ENCODE data around the gene IKZF4.
"Not testable (repeated sequence)": the region's sequence is repeated elsewhere in the genome, so short reads cannot be mapped to it uniquely, and the experiment has no call there.

Gene IKZF4

DNA sequence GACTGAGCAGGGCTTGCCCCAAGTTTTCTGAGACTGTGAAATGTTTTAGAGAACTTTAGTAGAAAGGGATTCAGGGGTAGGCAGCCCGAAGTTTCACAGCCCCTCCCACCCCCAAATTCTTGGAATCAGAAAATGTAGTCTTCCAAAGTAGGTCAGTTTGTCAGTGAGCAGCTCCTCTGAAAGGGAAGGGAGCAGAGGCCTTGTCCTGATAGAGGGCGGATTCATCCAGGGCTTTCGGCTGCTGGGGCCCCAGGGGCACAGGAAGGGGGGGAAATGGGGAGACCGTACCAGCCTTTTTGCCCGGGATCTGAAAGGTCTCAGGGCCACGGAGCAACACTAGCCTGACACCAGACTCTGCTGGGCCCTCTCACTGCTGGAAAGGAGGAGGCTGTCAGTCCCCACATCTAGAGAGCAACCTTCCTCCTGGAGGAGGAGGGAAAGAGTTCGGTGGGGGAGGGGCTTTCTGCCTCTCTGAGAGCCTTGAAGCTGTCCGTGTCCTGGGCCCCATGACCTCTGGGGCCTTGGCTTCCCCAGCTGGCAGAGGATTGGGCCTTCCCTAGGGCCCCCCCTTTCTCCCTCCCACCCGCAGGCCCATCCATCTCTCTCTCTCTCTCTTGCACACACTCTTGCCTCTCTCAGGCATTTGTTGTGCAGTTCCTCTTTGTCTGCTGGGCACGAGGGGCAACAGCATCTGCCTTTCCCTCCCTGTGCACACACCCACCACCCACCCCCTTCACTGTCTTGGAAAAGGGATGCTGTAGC is at the start of gene IKZF4:
Gene IKZF4, plus strand, starts transcription at position 621 of the 762 bp plus-strand sequence. CDS start 451 bp downstream, outside the sequence.
- DNase-seq (ENCODE audit: low spot score) = no peak

DNA sequence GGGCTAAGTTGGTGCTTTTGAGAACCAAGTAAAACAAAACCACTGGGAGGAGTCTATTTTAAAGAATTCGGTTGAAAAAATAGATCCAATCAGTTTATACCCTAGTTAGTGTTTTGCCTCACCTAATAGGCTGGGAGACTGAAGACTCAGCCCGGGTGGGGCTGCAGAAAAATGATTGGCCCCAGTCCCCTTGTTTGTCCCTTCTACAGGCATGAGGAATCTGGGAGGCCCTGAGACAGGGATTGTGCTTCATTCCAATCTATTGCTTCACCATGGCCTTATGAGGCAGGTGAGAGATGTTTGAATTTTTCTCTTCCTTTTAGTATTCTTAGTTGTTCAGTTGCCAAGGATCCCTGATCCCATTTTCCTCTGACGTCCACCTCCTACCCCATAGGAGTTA is 48.8 kb upstream of the IKZF4 start:
- DNase-seq (ENCODE audit: low spot score) = no peak

DNA sequence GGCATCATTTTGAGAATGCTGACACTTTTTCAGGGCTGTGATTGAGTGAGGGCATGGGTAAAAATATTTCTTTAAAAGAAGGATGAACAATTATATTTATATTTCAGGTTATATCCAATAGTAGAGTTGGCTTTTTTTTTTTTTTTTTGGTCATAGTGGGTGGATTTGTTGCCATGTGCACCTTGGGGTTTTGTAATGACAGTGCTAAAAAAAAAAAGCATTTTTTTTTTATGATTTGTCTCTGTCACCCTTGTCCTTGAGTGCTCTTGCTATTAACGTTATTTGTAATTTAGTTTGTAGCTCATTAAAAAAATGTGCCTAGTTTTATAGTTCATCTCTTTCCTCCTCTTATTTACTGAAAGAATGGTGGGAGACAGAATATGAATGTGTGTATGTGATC is 48.4 kb upstream of the IKZF4 start:
- DNase-seq (ENCODE audit: low spot score) = no peak

DNA sequence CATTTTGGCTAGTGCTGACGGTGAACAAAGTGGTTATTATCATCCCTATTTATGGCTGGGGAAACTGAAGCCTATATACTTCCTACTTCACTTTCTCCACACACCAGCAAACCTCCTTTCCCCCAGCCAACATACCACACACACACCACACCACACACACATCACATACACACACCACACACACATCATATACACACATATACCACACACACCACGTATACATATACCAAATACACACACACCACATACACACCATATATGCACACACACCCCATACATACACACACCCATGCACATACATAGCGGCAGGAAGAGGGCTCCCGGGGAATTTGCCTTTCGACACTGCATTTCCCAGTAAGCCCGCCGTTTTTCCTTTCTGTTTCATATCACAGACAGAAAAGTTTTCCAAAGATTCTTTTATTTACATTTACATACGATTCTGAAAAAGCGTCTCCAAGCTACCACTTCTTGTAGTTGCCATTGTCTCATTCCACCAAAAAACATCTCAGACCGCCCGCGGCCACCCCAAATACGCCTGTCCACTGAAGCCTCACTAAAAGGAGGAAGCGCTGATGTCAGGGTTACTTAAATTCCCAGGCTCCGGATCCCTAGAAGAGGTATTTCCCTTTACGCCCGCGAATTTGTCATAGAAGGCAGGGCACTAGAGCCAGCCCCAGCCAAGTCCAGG is 47.8 kb upstream of the IKZF4 start:
- DNase-seq (ENCODE audit: low spot score) = peak; percentile 6

DNA sequence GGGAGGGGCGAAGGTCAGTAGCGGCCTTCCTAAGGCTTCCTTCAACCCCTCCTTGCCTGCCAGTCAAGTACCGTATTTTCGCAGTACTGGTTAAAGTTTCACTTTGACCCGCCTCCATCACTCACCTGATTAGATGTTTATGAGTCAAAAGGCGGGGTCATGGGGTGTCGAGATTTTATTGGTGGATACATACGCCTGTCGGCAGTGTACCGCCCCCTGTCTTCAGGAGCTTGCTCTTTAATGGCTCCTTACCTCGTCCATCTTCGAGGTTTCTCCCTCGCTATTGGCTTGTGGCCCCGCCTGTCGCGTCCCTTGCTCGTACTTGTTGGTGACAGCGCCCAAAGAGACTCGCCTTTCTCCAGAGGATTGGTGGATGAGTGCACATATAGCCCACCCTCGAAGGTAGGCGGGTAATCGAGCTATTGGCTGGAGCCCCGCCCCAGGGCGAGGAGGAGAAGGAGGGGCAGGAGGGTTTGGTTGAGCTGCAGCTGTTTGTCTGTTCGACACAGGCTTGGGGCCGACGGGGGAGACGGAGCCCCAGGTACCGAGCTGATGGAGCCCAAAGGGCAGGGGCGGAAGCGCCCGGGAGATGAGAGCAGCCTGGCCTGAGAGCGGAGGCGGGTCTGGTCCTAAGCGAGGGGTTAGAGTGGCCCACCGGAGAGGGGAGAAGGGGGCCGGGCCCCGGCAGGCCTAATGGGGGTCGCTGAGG is 47.1 kb upstream of the IKZF4 start, which contains the start of gene RAB5B:
Gene RAB5B, plus strand, starts transcription at position 480 of the 709 bp plus-strand sequence. CDS start 12,883 bp downstream, outside the sequence.
- DNase-seq (ENCODE audit: low spot score) = peak; percentile 100

DNA sequence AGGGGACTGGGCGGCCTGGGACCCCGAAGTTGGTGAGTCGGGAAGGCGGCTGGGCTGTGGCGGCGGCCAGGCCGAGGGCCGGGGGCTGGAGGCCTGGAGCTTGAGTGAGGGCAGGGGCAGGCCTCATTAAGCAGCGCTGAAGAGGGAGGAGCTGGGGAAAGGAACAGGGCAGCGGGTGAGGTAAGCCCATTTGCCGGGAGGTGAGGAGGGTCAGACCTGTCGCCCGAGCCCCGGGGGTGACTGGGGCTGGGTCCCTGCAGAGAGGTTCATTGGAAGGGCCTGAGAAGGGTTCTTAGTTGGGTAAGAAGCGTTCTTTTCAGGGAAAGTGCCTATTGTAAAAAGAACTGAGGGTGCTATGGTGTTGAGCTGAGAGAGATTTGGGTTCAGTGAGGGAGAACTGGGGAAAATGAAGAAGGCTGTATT is 46.5 kb upstream of the IKZF4 start:
- peak; percentile 39 for DNase-seq (ENCODE audit: low spot score)

DNA sequence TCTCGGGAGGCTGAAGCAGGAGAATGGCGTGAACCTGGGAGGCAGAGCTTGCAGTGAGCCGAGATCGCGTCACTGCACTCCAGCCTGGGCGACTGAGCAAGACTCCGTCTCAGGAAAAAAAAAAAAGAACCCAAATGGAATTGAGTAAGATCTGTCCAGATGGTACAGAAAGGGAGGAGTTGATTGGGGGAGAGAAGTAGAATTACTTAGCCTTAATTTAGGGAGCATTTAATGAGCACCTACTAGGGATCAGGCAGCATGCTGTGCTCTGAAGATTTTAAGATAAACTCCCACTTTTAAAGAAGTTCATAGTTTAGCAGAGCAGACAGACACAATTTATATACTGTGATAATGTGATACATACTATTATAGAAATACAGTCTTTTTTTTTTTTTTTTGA is 42.5 kb upstream of the IKZF4 start:
- no peak for DNase-seq (ENCODE audit: low spot score)

DNA sequence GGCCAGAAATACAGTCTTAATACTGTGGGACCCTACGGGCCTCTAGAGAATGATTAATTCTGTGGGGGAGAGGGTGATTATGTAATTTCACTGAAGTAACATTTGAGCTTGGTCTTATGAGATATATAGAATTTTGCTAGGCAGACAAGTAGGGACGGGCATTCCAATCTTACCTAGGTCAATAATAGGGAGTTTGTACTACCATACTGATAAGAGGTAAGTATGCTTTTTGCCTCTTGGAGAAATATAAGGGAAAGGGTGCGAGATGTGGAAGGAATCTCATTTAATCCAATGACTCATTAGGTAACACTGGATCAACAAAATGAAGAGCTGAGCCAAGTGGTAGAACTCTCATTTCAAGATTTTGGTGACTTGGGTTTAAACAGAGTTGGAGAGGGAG is 41.8 kb upstream of the IKZF4 start:
- DNase-seq (ENCODE audit: low spot score) = no peak

DNA sequence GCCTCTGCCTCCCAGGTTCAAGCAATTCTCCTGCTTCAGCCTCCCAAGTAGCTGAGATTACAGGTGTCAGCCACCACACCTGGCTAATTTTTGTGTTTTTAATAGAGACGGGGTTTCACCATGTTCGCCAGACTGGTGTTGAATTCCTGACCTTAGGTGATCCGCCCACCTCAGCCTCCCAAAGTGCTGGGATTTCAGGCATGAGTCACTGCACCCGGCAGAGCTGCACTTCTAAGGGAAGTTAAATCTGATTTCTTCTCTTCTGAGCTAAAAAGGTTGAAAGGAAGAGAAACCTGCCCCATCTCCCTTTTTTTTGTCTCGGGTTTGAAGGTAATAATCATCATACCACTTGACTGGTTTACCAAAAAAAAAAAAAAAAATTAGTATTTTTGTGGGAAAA is 39.0 kb upstream of the IKZF4 start:
- not testable (repeated sequence) for DNase-seq (ENCODE audit: low spot score)

DNA sequence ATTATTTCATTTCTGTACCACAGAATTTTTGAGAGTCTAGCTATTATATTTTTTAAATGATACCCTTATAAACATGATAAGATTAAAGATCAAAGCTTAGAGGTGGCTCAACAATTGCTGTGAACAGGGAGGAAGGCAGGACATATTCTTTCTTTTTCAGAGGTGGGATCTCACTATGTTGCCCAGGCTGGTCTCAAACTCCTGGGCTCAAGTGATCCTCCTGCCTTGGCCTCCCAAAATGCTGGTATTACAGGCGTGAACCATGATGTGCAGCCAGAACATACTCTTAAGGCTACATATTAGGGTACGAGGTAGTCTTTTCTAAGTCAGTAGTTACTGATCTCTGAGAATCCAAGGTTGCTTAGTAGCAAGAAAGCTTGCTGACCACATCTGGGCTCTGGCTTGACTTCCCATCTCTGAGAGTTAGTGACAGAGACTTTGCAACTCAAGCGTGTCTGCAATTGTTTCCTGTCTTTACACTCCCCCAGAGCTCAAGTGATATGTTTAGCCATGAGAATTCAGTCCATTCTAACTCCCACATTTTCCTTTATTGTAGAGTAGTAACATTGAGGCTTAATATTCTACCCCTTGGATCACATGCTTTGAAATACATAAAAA is 38.4 kb upstream of the IKZF4 start:
- no peak for DNase-seq (ENCODE audit: low spot score)

DNA sequence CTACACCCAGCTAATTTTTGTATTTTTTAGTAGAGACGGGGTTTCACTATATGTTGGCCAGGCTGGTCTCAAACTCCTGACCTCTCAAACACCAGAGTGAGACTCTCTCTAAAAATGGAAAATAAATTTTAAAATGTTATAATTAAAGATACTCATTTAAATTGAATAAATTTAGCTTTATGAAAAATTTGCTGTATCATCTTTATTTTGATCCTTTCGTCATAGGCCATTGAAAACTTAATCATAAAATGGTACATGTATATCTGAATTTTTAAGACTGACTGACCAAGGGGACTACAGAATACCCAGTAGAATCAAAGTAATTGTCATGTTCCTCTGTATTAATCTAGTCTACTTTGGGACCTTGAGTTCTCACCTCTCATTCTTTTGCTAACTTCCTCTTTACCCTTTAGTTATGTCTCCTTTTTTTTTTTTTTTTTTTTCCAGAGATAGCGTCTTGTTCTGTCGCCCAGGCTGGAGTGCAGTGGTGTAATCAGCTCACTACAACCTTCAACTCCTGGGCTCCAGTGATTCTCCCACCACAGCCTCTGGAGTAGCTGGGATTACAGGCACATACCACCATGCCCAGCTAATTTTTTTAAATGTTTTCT is 37.5 kb upstream of the IKZF4 start:
- DNase-seq (ENCODE audit: low spot score) = no peak

DNA sequence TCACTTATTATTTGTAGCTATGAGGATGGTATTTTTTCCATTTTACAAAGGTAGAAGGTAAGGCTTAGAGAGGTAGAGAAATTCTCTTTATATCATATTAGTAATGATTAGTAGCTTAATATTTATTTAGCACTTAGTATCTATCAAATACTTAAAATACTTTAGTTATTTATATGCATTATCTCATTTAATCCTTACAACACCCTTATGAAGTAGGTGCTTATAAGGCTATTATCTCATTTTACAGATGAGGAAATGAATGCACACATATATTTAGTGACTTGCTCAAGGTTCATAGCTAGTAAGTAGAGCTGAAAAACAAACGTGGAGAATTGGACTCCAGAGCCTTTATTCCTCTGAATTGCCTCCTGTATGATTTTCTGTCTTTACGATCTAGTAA is 36.0 kb upstream of the IKZF4 start:
- DNase-seq (ENCODE audit: low spot score) = no peak

DNA sequence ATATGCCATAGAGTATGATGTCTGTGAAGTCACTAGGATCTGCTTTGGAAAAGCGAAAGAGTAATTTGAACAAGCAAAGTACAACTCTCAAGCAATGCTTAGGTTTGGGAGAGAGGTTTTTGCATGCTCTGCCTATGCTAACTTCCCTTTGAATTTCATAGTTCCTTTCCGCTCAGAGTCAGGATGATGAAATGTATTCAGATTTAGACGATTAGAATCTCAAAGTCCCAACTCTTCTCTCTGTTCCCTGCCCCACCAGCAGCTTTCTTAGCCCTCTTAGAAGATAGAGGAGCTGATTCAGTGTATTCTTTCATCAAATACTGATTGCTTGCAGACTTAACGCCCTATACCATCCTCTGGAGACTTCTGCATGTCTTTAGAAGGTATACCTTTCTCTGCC is 35.5 kb upstream of the IKZF4 start:
- DNase-seq (ENCODE audit: low spot score) = no peak

DNA sequence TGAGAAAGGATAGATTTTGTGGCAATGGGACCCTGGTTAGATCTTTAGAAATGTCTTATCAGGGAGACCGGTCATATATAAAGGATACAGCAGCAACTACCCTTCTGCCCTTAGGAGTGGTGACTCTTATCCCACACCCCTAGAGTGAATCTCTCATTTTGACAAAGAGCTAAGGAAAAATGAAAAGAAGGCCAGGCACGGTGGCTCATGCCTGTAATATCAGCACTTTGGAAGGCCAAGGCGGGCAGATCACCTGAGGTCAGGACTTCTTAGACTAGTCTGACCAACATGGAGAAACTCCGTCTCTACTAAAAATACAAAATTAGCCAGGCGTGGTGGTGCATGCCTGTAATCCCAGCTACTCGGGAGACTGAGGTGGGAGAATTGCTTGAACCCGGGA is 34.9 kb upstream of the IKZF4 start:
- DNase-seq (ENCODE audit: low spot score) = not testable (repeated sequence)

DNA sequence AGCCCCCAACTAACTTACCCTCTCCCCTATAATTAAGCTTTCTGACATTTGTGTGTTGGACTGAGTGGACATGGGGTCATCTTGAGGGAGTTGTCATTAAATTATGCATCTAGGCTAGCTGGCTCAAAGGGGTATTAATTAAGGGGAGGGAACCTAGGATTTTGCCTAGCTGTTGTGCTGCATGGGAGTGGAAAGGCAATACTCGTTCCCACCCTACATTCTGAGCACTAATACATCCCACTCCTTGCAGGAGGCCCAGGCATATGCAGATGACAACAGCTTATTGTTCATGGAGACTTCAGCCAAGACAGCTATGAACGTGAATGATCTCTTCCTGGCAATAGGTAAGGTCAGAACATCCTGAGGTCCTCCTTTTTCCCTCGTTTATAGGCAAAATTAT is 29.7 kb upstream of the IKZF4 start:
- DNase-seq (ENCODE audit: low spot score) = no peak

DNA sequence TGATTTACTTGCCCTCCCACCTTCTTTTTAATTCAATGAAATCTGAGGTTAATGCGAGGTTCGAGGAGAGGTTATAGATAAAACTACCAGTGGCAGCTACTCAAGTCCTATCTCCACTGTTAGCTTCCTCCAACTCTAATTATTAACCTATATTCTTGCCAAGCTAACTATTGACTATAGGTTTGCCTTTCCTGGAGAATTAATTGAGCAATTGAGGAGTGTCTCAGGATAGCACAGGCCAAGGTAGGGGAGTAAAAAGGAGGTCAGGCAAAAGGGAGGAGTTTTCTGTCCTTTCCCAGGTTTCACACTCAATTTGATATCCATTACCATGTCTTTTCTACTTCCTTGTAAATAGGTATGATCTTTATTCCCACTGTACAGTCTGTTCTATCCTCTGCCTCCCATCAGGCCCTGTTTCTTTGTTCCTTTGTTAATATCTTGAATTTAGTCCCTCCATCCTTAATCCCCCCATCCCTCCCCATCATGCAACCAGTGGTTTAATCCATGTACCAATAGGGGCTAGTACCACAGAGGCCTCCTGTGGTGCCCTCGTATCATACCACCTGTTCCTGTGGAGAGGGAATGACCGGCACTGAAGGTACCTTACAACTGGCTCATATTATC is 27.5 kb upstream of the IKZF4 start:
- DNase-seq (ENCODE audit: low spot score) = no peak

DNA sequence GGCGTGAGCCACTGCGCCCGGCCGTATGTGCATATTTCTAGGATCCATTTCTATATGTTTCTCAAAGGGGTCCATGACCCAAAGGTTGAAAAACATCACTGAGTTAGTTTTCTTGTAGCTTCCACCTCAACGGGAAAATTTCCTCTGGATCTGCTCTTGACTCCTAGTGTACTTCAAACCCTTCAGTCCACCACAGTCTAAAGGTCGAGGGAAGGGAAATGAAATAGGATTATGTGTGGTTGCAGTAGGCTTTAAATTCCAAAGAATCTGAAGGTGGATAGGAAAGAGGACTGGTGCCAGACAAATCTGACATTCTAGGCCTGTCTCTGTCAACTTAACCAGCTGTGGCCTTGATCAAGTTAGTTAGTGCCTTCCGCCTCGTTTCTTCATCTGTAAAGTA is 25.5 kb upstream of the IKZF4 start:
- DNase-seq (ENCODE audit: low spot score) = no peak

DNA sequence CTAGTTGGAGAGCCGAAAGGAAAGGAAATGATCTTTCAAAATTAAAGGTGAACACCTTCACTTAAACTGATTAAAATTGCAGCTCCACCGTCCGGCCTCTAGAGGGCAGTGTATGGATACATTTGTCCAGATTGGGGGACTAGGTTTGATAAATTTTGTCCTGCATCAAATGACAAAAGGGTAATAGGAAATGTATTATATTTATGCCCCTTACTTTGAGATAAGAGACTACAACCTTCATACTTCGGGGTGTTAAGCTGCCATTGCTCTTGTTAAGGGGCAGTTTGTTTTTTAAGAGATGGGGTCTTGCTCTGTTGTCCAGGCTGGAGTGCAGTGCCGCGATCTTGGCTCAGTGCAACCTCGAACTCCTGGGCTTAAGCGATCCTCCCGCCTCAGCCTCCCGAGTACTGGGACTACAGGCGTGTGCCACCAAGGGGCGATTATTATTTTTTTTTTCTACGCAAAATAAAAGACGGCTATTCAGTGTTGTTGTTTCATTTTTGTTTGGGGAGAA is 24.6 kb upstream of the IKZF4 start:
- peak; percentile 80 for DNase-seq (ENCODE audit: low spot score)

DNA sequence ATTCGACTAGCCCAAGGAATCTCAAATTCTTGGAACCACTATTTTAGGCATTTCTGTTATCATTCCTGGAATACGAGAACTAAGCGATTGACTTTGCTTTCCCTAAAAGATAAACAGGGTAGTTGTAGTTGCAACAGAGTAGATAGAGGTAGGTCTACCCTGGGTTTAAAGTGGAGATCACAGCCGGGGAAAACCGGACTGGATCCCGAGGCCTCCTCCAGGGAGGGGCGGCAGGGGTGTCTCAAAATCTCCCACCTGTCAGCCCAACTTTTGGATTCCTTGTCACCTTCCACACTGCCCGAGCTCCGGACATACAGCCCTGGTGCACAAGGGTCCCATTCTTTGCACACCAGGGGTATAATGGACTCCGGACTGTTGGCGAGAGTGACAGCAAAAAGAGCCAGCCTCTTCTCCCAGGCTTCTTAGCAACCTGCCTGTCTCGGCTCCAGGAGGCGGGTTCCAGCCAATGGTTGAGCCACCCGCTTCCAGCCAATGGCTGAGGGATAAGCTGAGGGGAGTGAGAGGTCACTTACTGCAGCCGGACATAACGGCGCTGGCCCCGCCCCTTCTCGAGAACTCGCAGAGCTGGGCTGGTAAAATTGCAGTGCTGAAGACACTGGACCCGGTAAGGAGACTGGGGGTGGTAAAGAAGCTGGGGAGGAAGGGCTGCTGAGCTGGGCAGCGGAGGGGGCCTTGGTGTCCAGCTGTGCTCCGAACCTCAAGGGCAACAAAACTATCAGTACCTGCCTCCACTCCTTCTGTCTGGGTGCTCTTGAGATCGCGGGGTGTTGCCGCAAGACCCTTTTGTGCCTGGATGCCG is 23.9 kb upstream of the IKZF4 start, which contains the start of gene SUOX:
Gene SUOX, plus strand, starts transcription at position 562 of the 820 bp plus-strand sequence. CDS start 4,946 bp downstream, outside the sequence.
- peak; percentile 55 for DNase-seq (ENCODE audit: low spot score)

DNA sequence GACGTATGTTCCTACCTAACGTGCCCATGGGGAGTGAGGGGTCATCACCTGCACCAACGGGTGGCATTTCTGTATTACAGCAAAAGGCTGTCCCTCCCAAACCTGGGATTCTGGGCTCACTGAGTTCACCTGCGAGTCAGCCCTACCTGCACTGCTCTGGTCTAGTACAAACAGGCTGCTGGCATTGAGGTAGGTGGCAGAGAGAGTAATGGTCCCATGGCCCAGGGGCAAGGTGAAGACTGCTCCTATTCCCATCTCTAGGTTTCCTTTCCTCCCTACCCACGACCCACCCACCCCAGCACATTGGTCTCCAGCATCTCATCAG is 23.3 kb upstream of the IKZF4 start:
- no peak for DNase-seq (ENCODE audit: low spot score)
